Rectal smooth muscle tissue (tissue), 1 donor: ENCODE data around the gene AKIRIN2.
A peak's percentile ranks its signal among the peaks of the same experiment; 100 is the strongest.

Source experiments
- H3K27ac ChIP-seq: one replicate; pipeline ENCODE4 v1.7.0; 2013; ENCODE audit warnings: low read depth, low read length, inconsistent platforms
- H3K27me3 ChIP-seq: one replicate; pipeline ENCODE4 v1.7.0; 2013; ENCODE audit warnings: low read length; ENCODE audit not compliant: control insufficient read depth, insufficient read depth
- H3K36me3 ChIP-seq: one replicate; pipeline ENCODE4 v1.7.0; 2013; ENCODE audit warnings: low read length; ENCODE audit not compliant: control insufficient read depth, insufficient read depth
- H3K4me1 ChIP-seq: one replicate; pipeline ENCODE4 v1.7.0; 2013; ENCODE audit warnings: low read length; ENCODE audit not compliant: control insufficient read depth, insufficient read depth
- H3K4me3 ChIP-seq: one replicate; pipeline ENCODE4 v1.7.0; 2013; ENCODE audit warnings: low read length
- H3K9ac ChIP-seq: one replicate; pipeline ENCODE4 v1.7.0; 2013; ENCODE audit warnings: low read length

Gene AKIRIN2

GRCh38 chr6:87701676-87702588, at the start of gene AKIRIN2:
Gene AKIRIN2, minus strand, starts transcription at chr6:87702233. Its CDS starts 549 bp downstream, at chr6:87701684.
- Histone ChIP-seq H3K9ac (peak within 1 kb of the TSS; percentile 88), H3K4me3 (peak within 1 kb of the TSS; percentile 98), H3K36me3 (peaks cover 2% of the 10 kb centered on the region), H3K27ac (peak within 1 kb of the TSS; percentile 98), H3K27me3 (no peaks in the 10 kb centered on the region), H3K4me1 (peaks cover 11% of the 10 kb centered on the region)

GRCh38 chr6:87747646-87748045, 45.6 kb upstream of the AKIRIN2 start:
- Histone ChIP-seq H3K27me3 (no peaks in the 10 kb centered on the region), H3K4me3 (no peak overlapping the region), H3K9ac (no peak overlapping the region), H3K27ac (no peak overlapping the region), H3K36me3 (no peaks in the 10 kb centered on the region), H3K4me1 (no peaks in the 10 kb centered on the region)

- H3K4me3 ChIP-seq: no peak overlapping the region
- H3K36me3 ChIP-seq: no peaks in the 10 kb centered on the region
- no peaks in the 10 kb centered on the region for H3K4me1 ChIP-seq
- no peaks in the 10 kb centered on the region for H3K27me3 ChIP-seq
- no peak overlapping the region for H3K27ac ChIP-seq
- H3K9ac ChIP-seq: no peak overlapping the region
Observed at GRCh38 chr6:87745966-87746721, 44.1 kb upstream of the AKIRIN2 start.

- Histone ChIP-seq H3K9ac (no peak overlapping the region), H3K4me1 (no peaks in the 10 kb centered on the region), H3K4me3 (no peak overlapping the region), H3K36me3 (no peaks in the 10 kb centered on the region), H3K27me3 (no peaks in the 10 kb centered on the region), H3K27ac (no peak overlapping the region)
Observed at GRCh38 chr6:87743454-87743853, 41.4 kb upstream of the AKIRIN2 start.

GRCh38 chr6:87742106-87742505, 40.1 kb upstream of the AKIRIN2 start:
- H3K27ac ChIP-seq: no peak overlapping the region
- no peaks in the 10 kb centered on the region for H3K36me3 ChIP-seq
- H3K27me3 ChIP-seq: no peaks in the 10 kb centered on the region
- no peaks in the 10 kb centered on the region for H3K4me1 ChIP-seq
- H3K9ac ChIP-seq: no peak overlapping the region
- no peak overlapping the region for H3K4me3 ChIP-seq

GRCh38 chr6:87741001-87741650, 39.1 kb upstream of the AKIRIN2 start:
- Histone ChIP-seq H3K9ac (no peak overlapping the region), H3K27ac (no peak overlapping the region), H3K4me3 (no peak overlapping the region), H3K27me3 (no peaks in the 10 kb centered on the region), H3K4me1 (no peaks in the 10 kb centered on the region), H3K36me3 (no peaks in the 10 kb centered on the region)

- Histone ChIP-seq H3K4me1 (no peaks in the 10 kb centered on the region), H3K36me3 (no peaks in the 10 kb centered on the region), H3K27me3 (no peaks in the 10 kb centered on the region), H3K4me3 (no peak overlapping the region), H3K27ac (no peak overlapping the region), H3K9ac (no peak overlapping the region)
Observed at GRCh38 chr6:87738744-87739143, 36.7 kb upstream of the AKIRIN2 start.

- no peak overlapping the region for H3K27ac ChIP-seq
- H3K27me3 ChIP-seq: no peaks in the 10 kb centered on the region
- no peaks in the 10 kb centered on the region for H3K36me3 ChIP-seq
- no peak overlapping the region for H3K4me3 ChIP-seq
- no peak overlapping the region for H3K9ac ChIP-seq
- H3K4me1 ChIP-seq: no peaks in the 10 kb centered on the region
Observed at GRCh38 chr6:87738000-87738399, 36.0 kb upstream of the AKIRIN2 start.

- H3K27ac ChIP-seq: no peak overlapping the region
- H3K36me3 ChIP-seq: no peaks in the 10 kb centered on the region
- no peak overlapping the region for H3K9ac ChIP-seq
- H3K4me3 ChIP-seq: no peak overlapping the region
- no peaks in the 10 kb centered on the region for H3K27me3 ChIP-seq
- H3K4me1 ChIP-seq: peaks cover under 1% of the 10 kb centered on the region
Observed at GRCh38 chr6:87736809-87737540, 34.9 kb upstream of the AKIRIN2 start.

GRCh38 chr6:87731818-87732661, 30.0 kb upstream of the AKIRIN2 start:
- Histone ChIP-seq H3K4me3 (peak overlapping the region; percentile 7), H3K9ac (no peak overlapping the region)

GRCh38 chr6:87731080-87731479, 29.0 kb upstream of the AKIRIN2 start:
- Histone ChIP-seq H3K4me3 (no peak overlapping the region), H3K4me1 (peaks cover 2% of the 10 kb centered on the region), H3K27ac (no peak overlapping the region)

More at GRCh38 chr6:87731818-87732661, 30.0 kb upstream of the AKIRIN2 start:
- Histone ChIP-seq H3K36me3 (no peaks in the 10 kb centered on the region), H3K4me1 (peaks cover 2% of the 10 kb centered on the region), H3K27me3 (no peaks in the 10 kb centered on the region), H3K27ac (no peak overlapping the region)

More at GRCh38 chr6:87731080-87731479, 29.0 kb upstream of the AKIRIN2 start:
- Histone ChIP-seq H3K36me3 (no peaks in the 10 kb centered on the region), H3K9ac (no peak overlapping the region), H3K27me3 (no peaks in the 10 kb centered on the region)
